Right lobe of liver (tissue), 6 donors: ENCODE data around the gene DYDC2. TPM values are rescaled to one million over a fixed set of nuclear protein-coding genes. Genes with fewer than 3 reads are reported as not detected.
"Not testable (repeated sequence)": the region's sequence is repeated elsewhere in the genome, so short reads cannot be mapped to it uniquely, and the experiment has no call there.

Experiments
- ATAC-seq, 4 donors: fragments of 200-7000 bp; cut with Tn5 transposase; one replicate each; pipeline ENCODE4 v1.9.1; 2020; ENCODE audit warnings: mild to moderate bottlenecking in 4 of 4, moderate library complexity in 4 of 4
- DNase-seq, 3 donors: peaks; one replicate each; pipeline ENCODE4 v3.0.0-alpha.2; 2020
- H3K27ac ChIP-seq, 3 donors: fragments of 200-600 bp; one replicate each; pipeline ENCODE4 v1.8.0; 2022
- H3K27me3 ChIP-seq, 2 donors: fragments of 200-600 bp; one replicate each; pipeline ENCODE4 v1.8.0; 2022
- H3K36me3 ChIP-seq, 4 donors: fragments of 200-600 bp; sonication (generic) in 1 of 4; one replicate each; pipeline versions ENCODE4 v1.5.1 to v1.8.0; 2017 to 2022; ENCODE audit warnings: control low read depth in 1 of 4
- H3K4me1 ChIP-seq, 4 donors: fragments of 200-600 bp; sonication (generic) in 1 of 4; one replicate each; pipeline versions ENCODE4 v1.5.1 to v1.8.0; 2017 to 2022; ENCODE audit warnings: control low read depth in 1 of 4
- H3K4me3 ChIP-seq, 3 donors: fragments of 200-600 bp; one replicate each; pipeline ENCODE4 v1.8.0; 2022
- H3K9me3 ChIP-seq, 4 donors: fragments of 200-600 bp; sonication (generic) in 1 of 4; one replicate each; pipeline versions ENCODE4 v1.5.1 to v1.8.0; 2017 to 2022; ENCODE audit warnings: control low read depth in 1 of 4
- POLR2A ChIP-seq: fragments of 450-650 bp; IDR thresholded peaks from one replicate; pipeline ENCODE4 v1.6.1; 2017; ENCODE audit warnings: antibody characterized with exemption, mild to moderate bottlenecking
- whole genome bisulfite sequencing: methylation state at CpG from one replicate; pipeline ENCODE4 v1.1.6; 2018; ENCODE audit warnings: low coverage, low lambda C conversion rate; ENCODE audit not compliant: insufficient coverage; ENCODE audit errors: missing lambda C conversion rate; 5-methylcytosine and 5-hydroxymethylcytosine counted together
- intact Hi-C, 2 donors: fragments of 100-400 bp; cut with DNase I; formaldehyde crosslinking; loops; one replicate each; pipeline versions ENCODE4 v1.11.2 to v1.14.1; 2022
- total RNA-seq, 6 experiments: library from RNA; depleted of rRNA in 2 of 6; stranded (reverse); fragments of >200 nt in 2 of 6; fragmentation: NEBNext Ultra II Directional in 3 of 6; extraction: Animal tissue kit (Norgen Biotek cat#: 25700) in 3 of 6; gene quantifications; one replicate each; pipeline versions ENCODE4 v1.1.0 to v1.2.4, GENCODE V29; 2016 to 2023
- TF ChIP-seq, protein P1 (sequence below), 4 donors: fragments of 200-600 bp in 3 of 4; fragments of 450-650 bp in 1 of 4; IDR thresholded peaks; one replicate each; pipeline versions ENCODE4 v1.5.1 to v1.8.0; 2016 to 2022; ENCODE audit warnings: antibody characterized with exemption in 4 of 4, mild to moderate bottlenecking in 2 of 4
- donor health status: DM: no; HTN: yes; CAD: no.
- donor health status: DM: no; HTN: no; CAD: no.
- donor health status: DM: no; HTN: no; CAD: no.
- donor health status: DM: no; HTN: yes; CAD: no.
- donor health status: DM: no; HTN: yes; CAD: no.

DYDC2 gene
- total RNA-seq, 6 experiments from 2014 or later: 0.34 to 2.5 (median 0.84) TPM; not detected in 2

DNA sequence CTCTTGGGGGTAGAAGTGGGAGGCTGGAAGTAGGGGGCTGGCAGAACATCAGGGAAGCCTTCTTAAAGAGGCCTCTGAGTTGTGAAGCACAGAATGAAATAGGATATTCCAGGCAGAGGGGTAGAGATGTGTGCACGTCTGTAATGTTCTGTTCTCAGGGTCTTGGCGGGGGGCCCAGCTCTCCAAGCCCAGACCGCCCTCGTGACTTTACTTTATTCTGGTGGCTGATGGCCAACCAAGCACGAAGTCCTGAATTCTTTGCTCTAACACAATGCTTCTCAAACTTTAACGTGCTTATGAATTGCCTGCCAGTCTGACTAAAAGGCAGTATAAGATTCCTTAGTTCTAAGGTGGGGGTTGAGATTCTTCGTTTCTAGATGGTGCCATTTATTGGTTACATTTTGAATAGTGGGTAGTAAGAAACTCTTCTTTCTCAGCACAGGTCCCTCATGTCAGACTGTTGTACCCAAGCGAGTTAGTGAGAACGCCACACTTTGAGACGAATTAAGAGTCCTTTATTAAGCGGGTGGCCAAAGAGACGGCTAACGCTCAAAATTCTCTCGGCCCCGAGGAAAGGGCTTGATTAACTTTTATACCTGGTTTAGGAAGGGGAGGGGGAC lies 60.0 kb downstream of the DYDC2 start:
- no peaks in the 10 kb centered on the region for H3K27me3 ChIP-seq
- no peaks in the 10 kb centered on the region for H3K9me3 ChIP-seq
- no peaks in the 10 kb centered on the region for H3K36me3 ChIP-seq
- TF ChIP-seq POLR2A: no peak
- TF ChIP-seq, protein P1, sequence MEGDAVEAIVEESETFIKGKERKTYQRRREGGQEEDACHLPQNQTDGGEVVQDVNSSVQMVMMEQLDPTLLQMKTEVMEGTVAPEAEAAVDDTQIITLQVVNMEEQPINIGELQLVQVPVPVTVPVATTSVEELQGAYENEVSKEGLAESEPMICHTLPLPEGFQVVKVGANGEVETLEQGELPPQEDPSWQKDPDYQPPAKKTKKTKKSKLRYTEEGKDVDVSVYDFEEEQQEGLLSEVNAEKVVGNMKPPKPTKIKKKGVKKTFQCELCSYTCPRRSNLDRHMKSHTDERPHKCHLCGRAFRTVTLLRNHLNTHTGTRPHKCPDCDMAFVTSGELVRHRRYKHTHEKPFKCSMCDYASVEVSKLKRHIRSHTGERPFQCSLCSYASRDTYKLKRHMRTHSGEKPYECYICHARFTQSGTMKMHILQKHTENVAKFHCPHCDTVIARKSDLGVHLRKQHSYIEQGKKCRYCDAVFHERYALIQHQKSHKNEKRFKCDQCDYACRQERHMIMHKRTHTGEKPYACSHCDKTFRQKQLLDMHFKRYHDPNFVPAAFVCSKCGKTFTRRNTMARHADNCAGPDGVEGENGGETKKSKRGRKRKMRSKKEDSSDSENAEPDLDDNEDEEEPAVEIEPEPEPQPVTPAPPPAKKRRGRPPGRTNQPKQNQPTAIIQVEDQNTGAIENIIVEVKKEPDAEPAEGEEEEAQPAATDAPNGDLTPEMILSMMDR (IDR thresholded peaks at IDR 0.05): no peak
- ATAC-seq (peak in 3 of 4 donors; percentile 6 to 57 (median 7)), DNase-seq (no peak)
- no peak overlapping the region for H3K27ac ChIP-seq
- WGBS: 73% methylated on average over 14 of the region's 15 CpGs
- no peak overlapping the region for H3K4me3 ChIP-seq
- intact Hi-C loops: no loop called here
- H3K4me1 ChIP-seq: peaks cover 0 to 43% (median 19%) of the 10 kb centered on the region in 4 donors

DNA sequence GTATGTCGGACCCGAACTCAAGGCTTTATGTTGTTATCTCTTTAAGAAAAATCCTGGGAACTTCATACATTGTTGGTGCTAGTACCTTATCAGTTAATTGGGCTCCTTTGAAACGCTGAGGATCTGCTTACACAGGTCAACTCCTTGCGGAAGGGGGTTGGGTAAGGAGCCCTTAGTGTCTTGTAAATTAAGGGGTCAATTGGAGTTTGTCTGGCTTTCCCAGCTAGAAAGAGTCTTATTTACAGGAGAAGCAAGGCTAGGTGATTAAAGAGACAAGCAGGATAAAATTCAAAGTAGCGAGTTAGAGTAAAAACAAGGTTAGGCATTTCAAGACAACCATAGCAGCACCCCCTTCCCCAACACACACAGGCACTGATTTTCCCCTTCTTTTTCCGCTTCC lies 60.7 kb downstream of the DYDC2 start:
- H3K27me3 ChIP-seq, H3K9me3 ChIP-seq, H3K4me3 ChIP-seq, ATAC-seq, DNase-seq, H3K27ac ChIP-seq, H3K36me3 ChIP-seq, intact Hi-C loops: not testable (repeated sequence)
- 77% methylated on average over 6 of the region's 6 CpGs for WGBS
- peaks cover 0 to 45% (median 20%) of the 10 kb centered on the region in 4 donors for H3K4me1 ChIP-seq

Other genes with a start within 250 kb of the DYDC2 start
- gene PLAC9, start 224.1 kb upstream of the DYDC2 start, total RNA-seq: 1 to 10 TPM in 4 of 6 experiments, under 1 TPM in 1, not detected in 1; 0.78 to 3.9 (median 2.2) TPM
- gene ANXA11, start 151.2 kb upstream of the DYDC2 start, total RNA-seq: 100 to 1,000 TPM in 1 of 6 experiments, 10 to 100 TPM in 5; 41.7 to 100 (median 55.6) TPM
- gene MAT1A, start 67.1 kb upstream of the DYDC2 start, total RNA-seq: 1,000 to 10,000 TPM in 2 of 6 experiments, 100 to 1,000 TPM in 4; 430 to 1,200 (median 741) TPM
- gene DYDC1, start within 50 bp of the DYDC2 start, total RNA-seq: not detected
- gene PRXL2A, start 51.8 kb downstream of the DYDC2 start, total RNA-seq: 10 to 100 TPM; 41.3 to 89.8 (median 80.5) TPM
- 10 to 100 TPM; 22.1 to 39.0 (median 28.4) TPM for gene TSPAN14, start 97.5 kb downstream of the DYDC2 start, total RNA-seq
- gene SH2D4B, start 181.1 kb downstream of the DYDC2 start, total RNA-seq: not detected